Fibroblast of lung (primary cell): ENCODE measurements around the gene ACOT7. TPM values are rescaled to one million over a fixed set of nuclear protein-coding genes. Genes with fewer than 3 reads are reported as not detected.
"Not testable (repeated sequence)": the region's sequence is repeated elsewhere in the genome, so short reads cannot be mapped to it uniquely, and the experiment has no call there.

Experiments used
- DNase-seq, 2 donors: peaks; one replicate each; pipeline versions ENCODE4 v3.0.0 to v3.0.0-alpha.2; 2010; ENCODE audit warnings: low read depth in 2 of 2
- H2AFZ ChIP-seq: 2 replicates; pipeline ENCODE4 v1.5.1; 2012; ENCODE audit warnings: low read length, control low read depth, inconsistent platforms
- H3K27ac ChIP-seq: 2 replicates; pipeline ENCODE4 v1.5.1; 2011; ENCODE audit warnings: low read length, control low read depth; ENCODE audit not compliant: insufficient read depth
- H3K27me3 ChIP-seq: 2 replicates; pipeline ENCODE4 v1.5.1; 2011; ENCODE audit warnings: mild to moderate bottlenecking, low read length; ENCODE audit not compliant: control insufficient read depth, insufficient read depth
- H3K36me3 ChIP-seq: 2 replicates; pipeline ENCODE4 v1.5.1; 2011; ENCODE audit warnings: low read length; ENCODE audit not compliant: control insufficient read depth, insufficient read depth
- H3K4me1 ChIP-seq: 2 replicates; pipeline ENCODE4 v1.5.1; 2011; ENCODE audit warnings: low read length; ENCODE audit not compliant: control insufficient read depth, insufficient read depth; ENCODE audit errors: extremely low read depth
- H3K4me2 ChIP-seq: 2 replicates; pipeline ENCODE4 v1.5.1; 2011; ENCODE audit warnings: low read length, control low read depth; ENCODE audit not compliant: insufficient read depth; ENCODE audit errors: extremely low read depth
- H3K4me3 ChIP-seq, 4 experiments: fragments of 200-600 bp in 1 of 4; sonication (generic) in 1 of 4; replicated peaks in 1 of 4; 2 replicates each; pipeline ENCODE4 v1.5.1; 2011 to 2016; ENCODE audit warnings: low read length in 4 of 4, low read depth in 3 of 4, mild to moderate bottlenecking in 3 of 4, control low read depth in 2 of 4, inconsistent platforms in 1 of 4, mixed read lengths in 1 of 4; ENCODE audit not compliant: insufficient read depth in 1 of 4; ENCODE audit errors: control extremely low read depth in 1 of 4
- H3K79me2 ChIP-seq: 2 replicates; pipeline ENCODE4 v1.5.1; 2012; ENCODE audit warnings: mild to moderate bottlenecking, low read length, inconsistent platforms; ENCODE audit not compliant: control insufficient read depth, insufficient read depth
- H3K9ac ChIP-seq: 2 replicates; pipeline ENCODE4 v1.5.1; 2011; ENCODE audit warnings: mild to moderate bottlenecking, low read length, control low read depth; ENCODE audit not compliant: insufficient read depth
- H3K9me3 ChIP-seq: 2 replicates; pipeline ENCODE4 v1.5.1; 2012; ENCODE audit warnings: low read depth, low read length; ENCODE audit not compliant: control insufficient read depth, insufficient read depth
- H4K20me1 ChIP-seq: 2 replicates; pipeline ENCODE4 v1.5.1; 2011; ENCODE audit warnings: low read length; ENCODE audit not compliant: control insufficient read depth, insufficient read depth; ENCODE audit errors: extremely low read depth
- CTCF ChIP-seq, 2 donors: IDR thresholded peaks in 1 of 2; conservative IDR thresholded peaks in 1 of 2; 1 replicate in 1 of 2; 2 replicates in 1 of 2; pipeline ENCODE4 v1.5.1; 2011 to 2012; ENCODE audit warnings: low read length in 2 of 2, control low read depth in 1 of 2, inconsistent platforms in 1 of 2, low read depth in 1 of 2, mild to moderate bottlenecking in 1 of 2
- EZH2 ChIP-seq: IDR thresholded peaks from 2 replicates; pipeline ENCODE4 v1.5.1; 2012; ENCODE audit warnings: low read length, control low read depth, mild to moderate bottlenecking; ENCODE audit errors: missing control alignments
- polyA plus RNA-seq, 2 donors: library from polyadenylated mRNA; depleted of rRNA in 1 of 2; stranded (reverse) in 1 of 2; unstranded in 1 of 2; fragments of >200 nt; gene quantifications; 2 replicates each; pipeline ENCODE4 v1.2.1, GENCODE V29; 2011 to 2012; ENCODE audit warnings: missing spikeins in 1 of 2
- total RNA-seq: library from RNA; depleted of rRNA; stranded (reverse); fragments of >200 nt; gene quantifications from 2 replicates; pipeline ENCODE4 v1.2.1, GENCODE V29; 2014

ACOT7 gene
- total and polyA plus RNA-seq, 2 donors (not counting 1 experiment from before 2014, with no cell fraction given), result 50.7 to 58.0 TPM

GRCh38 chr1:6310116-6310848, 83.3 kb downstream of the ACOT7 start:
- H3K9ac ChIP-seq, result no peak overlapping the region

GRCh38 chr1:6309564-6309963, 84.0 kb downstream of the ACOT7 start:
- H2AFZ ChIP-seq, result no peak overlapping the region
- no peaks in the 10 kb centered on the region for H3K9me3 ChIP-seq
- no peak for TF ChIP-seq EZH2
- TF ChIP-seq CTCF (conservative IDR thresholded peaks at IDR 0.05 in 1 of 2, IDR thresholded peaks at IDR 0.05 in 1 of 2; ENCODE audit: low read depth in 1 of 2, low read length in 2 of 2), result no peak
- no peaks in the 10 kb centered on the region for H3K4me1 ChIP-seq
- H3K9ac ChIP-seq, result no peak overlapping the region
- no peak overlapping the region for H3K27ac ChIP-seq
- H4K20me1 ChIP-seq, result no peaks in the 10 kb centered on the region
- H3K4me3 ChIP-seq, result no peak overlapping the region
- H3K4me2 ChIP-seq, result no peak overlapping the region
- no peaks in the 10 kb centered on the region for H3K36me3 ChIP-seq
- H3K79me2 ChIP-seq, result no peaks in the 10 kb centered on the region
- H3K27me3 ChIP-seq, result no peaks in the 10 kb centered on the region
- DNase-seq, result no peak

More at GRCh38 chr1:6310116-6310848, 83.3 kb downstream of the ACOT7 start:
- H3K36me3 ChIP-seq, result no peaks in the 10 kb centered on the region
- H3K4me2 ChIP-seq, result no peak overlapping the region
- H3K27me3 ChIP-seq, result no peaks in the 10 kb centered on the region
- H3K4me3 ChIP-seq, result no peak overlapping the region
- TF ChIP-seq EZH2 (no peak), CTCF (conservative IDR thresholded peaks at IDR 0.05 in 1 of 2, IDR thresholded peaks at IDR 0.05 in 1 of 2; ENCODE audit: low read depth in 1 of 2, low read length in 2 of 2) (no peak)
- no peak overlapping the region for H2AFZ ChIP-seq
- H4K20me1 ChIP-seq, result no peaks in the 10 kb centered on the region
- no peaks in the 10 kb centered on the region for H3K4me1 ChIP-seq
- H3K9me3 ChIP-seq, result no peaks in the 10 kb centered on the region
- H3K27ac ChIP-seq, result no peak overlapping the region
- no peak for DNase-seq
- no peaks in the 10 kb centered on the region for H3K79me2 ChIP-seq

GRCh38 chr1:6308449-6308848, 85.1 kb downstream of the ACOT7 start:
- Histone ChIP-seq H3K4me3 (no peak overlapping the region), H3K27me3 (no peaks in the 10 kb centered on the region), H3K27ac (no peak overlapping the region)

GRCh38 chr1:6307682-6308081, 85.9 kb downstream of the ACOT7 start:
- not testable (repeated sequence) for H3K9me3 ChIP-seq, H3K4me2 ChIP-seq, H4K20me1 ChIP-seq, H2AFZ ChIP-seq, H3K27me3 ChIP-seq, H3K4me3 ChIP-seq, H3K79me2 ChIP-seq, DNase-seq, H3K4me1 ChIP-seq, H3K36me3 ChIP-seq, H3K9ac ChIP-seq, H3K27ac ChIP-seq

More at GRCh38 chr1:6308449-6308848, 85.1 kb downstream of the ACOT7 start:
- no peaks in the 10 kb centered on the region for H3K4me1 ChIP-seq
- H3K79me2 ChIP-seq, result no peaks in the 10 kb centered on the region
- H3K36me3 ChIP-seq, result no peaks in the 10 kb centered on the region
- TF ChIP-seq EZH2, result no peak
- DNase-seq, result no peak
- no peaks in the 10 kb centered on the region for H3K9me3 ChIP-seq
- H3K4me2 ChIP-seq, result no peak overlapping the region
- H3K9ac ChIP-seq, result no peak overlapping the region
- no peaks in the 10 kb centered on the region for H4K20me1 ChIP-seq
- no peak overlapping the region for H2AFZ ChIP-seq
